Endothelial cell of umbilical vein (primary cell): Measurements from ENCODE around the gene PPY. TPM values are rescaled to one million over a fixed set of nuclear protein-coding genes. Genes with fewer than 3 reads are reported as not detected.

Source experiments
- Bru-seq: library from RNA; stranded (reverse); fragments of 400-500 nt; gene quantifications from one replicate; lab custom pipeline; 2021; lab: Mats Ljungman, UMichigan
- BruChase-seq, 2 experiments: library from RNA; stranded (reverse); fragments of 400-500 nt; gene quantifications; one replicate each; lab custom pipeline; 2021; lab: Mats Ljungman, UMichigan
- BruUV-seq: library from RNA; stranded (reverse); fragments of 400-500 nt; replicated peaks from 2 replicates; lab custom pipeline; 2021; lab: Mats Ljungman, UMichigan
- CTCF ChIA-PET: fragments of 300-600, 350-600 bp; sonication (Branson Sonifier 250); formaldehyde crosslinking; loops from one replicate; lab custom pipeline; 2021; ENCODE audit warnings: antibody characterized with exemption, inconsistent platforms; lab: Charles Lee
- POLR2A ChIA-PET: fragments of 300-600, 350-600 bp; sonication (Branson Sonifier 250); formaldehyde crosslinking; loops from one replicate; lab custom pipeline; 2021; ENCODE audit warnings: antibody characterized with exemption, inconsistent platforms; lab: Charles Lee
- DNase-seq: peaks from one replicate; pipeline ENCODE4 v3.0.0-alpha.2; 2011; ENCODE audit warnings: low read depth, low spot score
- FAIRE-seq: peaks from 2 replicates; lab custom pipeline; 2011; peaks lifted over from hg19 to GRCh38; lab: Jason Lieb, UNC
- H2AFZ ChIP-seq: 2 replicates; pipeline ENCODE4 v1.6.0; 2012; ENCODE audit warnings: low read depth, low read length, control low read depth, inconsistent platforms
- H3K27ac ChIP-seq: 2 replicates; pipeline ENCODE4 v1.5.1; 2011; ENCODE audit warnings: low read depth, mild to moderate bottlenecking, control low read depth, low read length, moderate library complexity; ENCODE audit not compliant: insufficient read depth
- H3K27me3 ChIP-seq, 2 experiments: 2 replicates each; pipeline versions ENCODE4 v1.6.0 to v1.6.1; 2011; ENCODE audit warnings: low read length in 2 of 2, mixed read lengths in 1 of 2; ENCODE audit not compliant: control insufficient read depth in 2 of 2, insufficient read depth in 2 of 2
- H3K36me3 ChIP-seq, 2 experiments: 2 replicates in 1 of 2; 3 replicates in 1 of 2; pipeline ENCODE4 v1.5.1; 2011; ENCODE audit warnings: low read length in 2 of 2, mild to moderate bottlenecking in 1 of 2, moderate library complexity in 1 of 2; ENCODE audit not compliant: control insufficient read depth in 2 of 2, insufficient read depth in 2 of 2; ENCODE audit errors: extremely low read depth in 1 of 2
- H3K4me1 ChIP-seq: 3 replicates; pipeline ENCODE4 v1.5.1; 2011; ENCODE audit warnings: mild to moderate bottlenecking, low read length; ENCODE audit not compliant: control insufficient read depth, insufficient read depth; ENCODE audit errors: extremely low read depth
- H3K4me2 ChIP-seq: 2 replicates; pipeline ENCODE4 v1.6.1; 2011; ENCODE audit warnings: low read length, control low read depth, mixed read lengths; ENCODE audit not compliant: insufficient read depth
- H3K4me3 ChIP-seq, 3 experiments: fragments of 200-600 bp in 1 of 3; sonication (generic), shearing (Covaris generic) in 1 of 3; replicated peaks in 1 of 3; 2 replicates each; pipeline ENCODE4 v1.5.1; 2011 to 2016; ENCODE audit warnings: control low read depth in 3 of 3, low read length in 3 of 3, mild to moderate bottlenecking in 2 of 3, inconsistent platforms in 1 of 3, low read depth in 1 of 3, moderate library complexity in 1 of 3; ENCODE audit not compliant: insufficient read depth in 1 of 3
- H3K79me2 ChIP-seq: 2 replicates; pipeline ENCODE4 v1.6.0; 2012; ENCODE audit warnings: low read length, inconsistent platforms; ENCODE audit not compliant: control insufficient read depth, insufficient read depth
- H3K9ac ChIP-seq: replicated peaks from 2 replicates; pipeline ENCODE3; 2011; ENCODE audit warnings: low read length, control low read depth; ENCODE audit not compliant: insufficient read depth; ENCODE audit errors: extremely low read depth
- H3K9me1 ChIP-seq: replicated peaks from 3 replicates; pipeline ENCODE4 v1.6.0; 2011; ENCODE audit warnings: mild to moderate bottlenecking, low read length; ENCODE audit not compliant: control insufficient read depth, insufficient read depth; ENCODE audit errors: extremely low read depth
- H3K9me3 ChIP-seq: replicated peaks from 2 replicates; pipeline ENCODE4 v1.5.1; 2012; ENCODE audit warnings: low read length, inconsistent platforms; ENCODE audit not compliant: control insufficient read depth, insufficient read depth
- H4K20me1 ChIP-seq: replicated peaks from 2 replicates; pipeline ENCODE3; 2011; ENCODE audit warnings: mild to moderate bottlenecking, low read length; ENCODE audit not compliant: control insufficient read depth, insufficient read depth; ENCODE audit errors: extremely low read depth
- EZH2 ChIP-seq: IDR thresholded peaks from 2 replicates; pipeline ENCODE4 v1.6.1; 2012; ENCODE audit warnings: borderline replicate concordance, low read depth, mild to moderate bottlenecking, moderate library complexity, low read length, inconsistent platforms; ENCODE audit not compliant: severe bottlenecking
- FOS ChIP-seq: IDR thresholded peaks from 2 replicates; pipeline ENCODE4 v1.6.1; 2011; ENCODE audit warnings: mild to moderate bottlenecking, low read length, moderate library complexity, borderline replicate concordance; ENCODE audit not compliant: insufficient read depth
- JUN ChIP-seq: IDR thresholded peaks from 2 replicates; pipeline ENCODE4 v1.6.1; 2011; ENCODE audit warnings: borderline replicate concordance, low read depth; ENCODE audit not compliant: insufficient read length, insufficient read depth
- POLR2A ChIP-seq: IDR thresholded peaks from 2 replicates; pipeline ENCODE4 v1.6.1; 2012; ENCODE audit warnings: low read depth, mild to moderate bottlenecking, control low read depth, low read length
- POLR2AphosphoS5 ChIP-seq: IDR thresholded peaks from 2 replicates; pipeline ENCODE4 v1.6.1; 2012; ENCODE audit warnings: low read depth, mild to moderate bottlenecking, control low read depth, low read length, moderate library complexity; ENCODE audit not compliant: insufficient read depth
- dilution Hi-C: fragments of 300-500 bp; cut with MboI; formaldehyde crosslinking; loops from one replicate; pipeline ENCODE4 v1.15.0; 2019; ENCODE audit warnings: low sequenced_read_pairs; ENCODE audit not compliant: extremely low pct_ligation_motif_present
- intact Hi-C: fragments of 100-400 bp; cut with micrococcal nuclease; formaldehyde crosslinking; loops from one replicate; pipeline ENCODE4 v1.10.0; 2022
- long read RNA-seq: library from polyadenylated mRNA; stranded (forward); transcript quantifications from one replicate; pipeline ENCODE4 v2.0.0, GENCODE V29; 2021
- polyA minus RNA-seq, 3 experiments: library from RNA; depleted of rRNA, polyadenylated mRNA; stranded (reverse); fragments of >200 nt; gene quantifications; 1 replicate in 1 of 3; 2 replicates in 2 of 3; pipeline ENCODE4 v1.2.3, GENCODE V29; 2011
- polyA plus RNA-seq, 4 experiments: library from polyadenylated mRNA; depleted of rRNA in 3 of 4; stranded (reverse) in 3 of 4; unstranded in 1 of 4; fragments of >200 nt; gene quantifications; 2 replicates each; pipeline versions ENCODE4 v1.2.1 to v1.2.3, GENCODE V29; 2011 to 2012; ENCODE audit warnings: missing spikeins in 1 of 4
- total RNA-seq: library from RNA; stranded (reverse); gene quantifications from 2 replicates; pipeline ENCODE4 v1.2.3, GENCODE V29; 2021

PPY gene, protein sequence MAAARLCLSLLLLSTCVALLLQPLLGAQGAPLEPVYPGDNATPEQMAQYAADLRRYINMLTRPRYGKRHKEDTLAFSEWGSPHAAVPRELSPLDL
- total RNA-seq (not detected in 2 replicates), polyA plus RNA-seq (not detected in 2 replicates), polyA minus RNA-seq (not detected in 2 replicates), Bru-seq, nascent RNA (not detected), BruChase-seq, experiment 1, labeled RNA remaining after a 6-hour chase (not detected), BruChase-seq, experiment 2, labeled RNA remaining after a 2-hour chase (not detected)
- not detected in 2 replicates for polyA plus RNA-seq (2011; cell fraction: cytosol; rRNA removed)
- not detected in 2 replicates for polyA plus RNA-seq (2011; cell fraction: nucleus; rRNA removed)
- polyA plus RNA-seq (2012) = not detected in 2 replicates
- polyA minus RNA-seq (2011; cell fraction: cytosol; rRNA and poly(A)+ RNA removed) = not detected
- not detected in 2 replicates for polyA minus RNA-seq (2011; cell fraction: nucleus; rRNA and poly(A)+ RNA removed)
- long read RNA-seq = 0 reads

DNA sequence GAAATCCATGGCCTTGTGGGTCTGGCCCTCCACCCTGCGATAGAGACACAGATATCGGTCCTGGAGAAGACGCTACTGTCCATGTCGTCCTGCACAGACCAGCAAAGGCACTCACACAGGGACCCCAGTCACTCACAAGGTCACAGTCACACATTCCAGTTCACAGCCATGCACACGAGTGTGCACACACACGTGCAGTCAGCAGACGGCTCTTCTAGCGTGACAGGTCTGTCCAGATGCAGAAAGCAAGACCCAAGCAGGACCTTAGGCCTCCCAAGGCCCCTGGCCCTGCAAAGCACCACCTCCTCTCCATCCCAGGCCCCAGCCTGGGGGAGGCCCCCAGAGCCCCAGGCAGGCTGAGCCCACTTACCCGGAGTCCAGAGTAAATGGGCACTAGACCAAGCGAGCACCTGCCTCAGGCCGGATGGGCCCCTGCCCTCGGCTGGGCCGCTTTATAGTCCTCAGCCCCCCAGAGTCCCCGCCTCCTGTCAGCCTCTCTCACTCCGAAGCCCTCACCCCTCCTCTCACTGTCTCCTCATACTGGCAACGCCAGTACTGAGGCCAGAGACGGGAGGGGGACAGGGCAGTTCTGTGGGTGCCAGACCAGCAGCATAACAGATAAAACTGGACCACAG lies at the start of gene PPY:
TSS of gene PPY (minus strand) at position 426 of the 635 bp plus-strand sequence. CDS start 822 bp downstream, outside the sequence.
- dilution Hi-C loops = no loop called here
- no peaks in the 10 kb centered on the region for H3K9me3 ChIP-seq
- ChIA-PET POLR2A (no interaction called here), CTCF (interaction anchor here (1.2 to 3.4 kb wide), 8 partner anchors 16 to 227 kb away, joined by 4 to 182 read pairs (median 46); partner anchors contain the start of gene ASB16)
- FAIRE-seq (no peak), DNase-seq (no peak)
- no peak within 1 kb of the TSS for H3K27ac ChIP-seq
- no peak within 1 kb of the TSS for H3K4me3 ChIP-seq
- no peak within 1 kb of the TSS for H3K4me2 ChIP-seq
- intact Hi-C loops = no loop called here
- H3K4me1 ChIP-seq = no peaks in the 10 kb centered on the region
- H3K36me3 ChIP-seq = no peaks in the 10 kb centered on the region
- no peak within 1 kb of the TSS for H3K9ac ChIP-seq
- H3K27me3 ChIP-seq = no peaks in the 10 kb centered on the region
- H2AFZ ChIP-seq = no peak within 1 kb of the TSS
- H4K20me1 ChIP-seq = no peaks in the 10 kb centered on the region
- BruUV-seq = no TSS peak
- TF ChIP-seq FOS (no peak), EZH2 (no peak), POLR2AphosphoS5 (no peak)
- no peaks in the 10 kb centered on the region for H3K79me2 ChIP-seq
- no peaks in the 10 kb centered on the region for H3K9me1 ChIP-seq

DNA sequence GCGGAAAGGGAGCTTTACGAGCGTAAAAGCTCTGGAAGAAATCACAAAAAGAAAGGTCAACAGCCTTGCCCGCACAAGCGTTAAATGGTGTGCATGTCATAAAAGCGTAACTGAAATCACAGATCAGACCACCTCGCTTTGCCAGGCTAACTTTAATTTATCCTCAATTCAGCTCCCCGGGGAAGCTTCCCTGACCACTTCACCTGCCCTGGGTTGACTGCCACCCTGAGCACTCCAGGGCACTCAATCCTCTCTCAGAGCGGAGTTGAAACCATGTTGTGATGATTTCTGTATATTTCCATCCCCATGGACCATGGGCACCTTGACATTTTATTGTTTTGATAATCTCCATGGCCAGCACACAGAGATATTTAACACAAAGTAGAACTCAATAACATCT lies 46.0 kb upstream of the PPY start:
- intact Hi-C loops = no loop called here
- no TSS peak for BruUV-seq
- Histone ChIP-seq H3K4me2 (no peak overlapping the region), H3K79me2 (no peaks in the 10 kb centered on the region), H3K4me3 (no peak overlapping the region), H3K36me3 (no peaks in the 10 kb centered on the region), H3K27ac (no peak overlapping the region), H4K20me1 (no peaks in the 10 kb centered on the region), H3K27me3 (peaks cover under 1 to 3% of the 10 kb centered on the region in 2 experiments), H3K9ac (no peak overlapping the region), H3K9me3 (no peaks in the 10 kb centered on the region), H3K4me1 (peaks cover 4% of the 10 kb centered on the region), H2AFZ (no peak overlapping the region), H3K9me1 (no peaks in the 10 kb centered on the region)
- dilution Hi-C loops = no loop called here
- FAIRE-seq (no peak), DNase-seq (no peak)
- ChIA-PET CTCF (interaction anchor here (12.7 kb wide), 1 partner anchor 45 kb away, joined by 182 read pairs; the partner anchor contains the start of gene PPY), POLR2A (no interaction called here)
- TF ChIP-seq POLR2A (no peak), POLR2AphosphoS5 (no peak), JUN (no peak), FOS (no peak)
